Right lobe of liver (tissue), 4 donors: Measurements from ENCODE around the gene MDFIC.

ENCODE experiments used
- POLR2A ChIP-seq: fragments of 450-650 bp; IDR thresholded peaks from one replicate; pipeline ENCODE4 v1.6.1; 2017; ENCODE audit warnings: antibody characterized with exemption, mild to moderate bottlenecking
- TF ChIP-seq, protein P1 (sequence below), 4 donors: fragments of 200-600 bp in 3 of 4; fragments of 450-650 bp in 1 of 4; IDR thresholded peaks; one replicate each; pipeline versions ENCODE4 v1.5.1 to v1.8.0; 2016 to 2022; ENCODE audit warnings: antibody characterized with exemption in 4 of 4, mild to moderate bottlenecking in 2 of 4
- donor health status: DM: no; HTN: no; CAD: no.
- donor health status: DM: no; HTN: no; CAD: no.
- donor health status: DM: no; HTN: yes; CAD: no.

DNA sequence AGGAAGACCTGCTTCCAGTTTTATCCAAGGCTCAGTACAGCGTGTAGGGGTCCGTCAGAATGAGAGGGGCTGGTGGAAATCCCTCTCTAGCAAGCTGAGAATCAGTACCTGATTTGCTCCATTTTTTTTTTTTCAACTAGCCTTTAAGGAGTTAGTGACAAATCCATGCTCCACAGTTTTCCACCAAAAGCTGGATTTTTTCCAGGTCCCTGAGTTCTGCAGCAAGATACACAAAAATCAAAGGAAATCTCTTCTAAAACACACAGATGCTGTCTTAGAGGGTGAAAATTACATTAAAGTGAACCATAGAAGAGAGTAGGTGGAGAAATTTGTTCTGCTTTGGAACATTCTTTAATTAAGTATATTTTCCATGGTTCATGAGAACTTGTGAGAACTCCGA, 30.4 kb downstream of the MDFIC start:
- TF ChIP-seq, protein P1, sequence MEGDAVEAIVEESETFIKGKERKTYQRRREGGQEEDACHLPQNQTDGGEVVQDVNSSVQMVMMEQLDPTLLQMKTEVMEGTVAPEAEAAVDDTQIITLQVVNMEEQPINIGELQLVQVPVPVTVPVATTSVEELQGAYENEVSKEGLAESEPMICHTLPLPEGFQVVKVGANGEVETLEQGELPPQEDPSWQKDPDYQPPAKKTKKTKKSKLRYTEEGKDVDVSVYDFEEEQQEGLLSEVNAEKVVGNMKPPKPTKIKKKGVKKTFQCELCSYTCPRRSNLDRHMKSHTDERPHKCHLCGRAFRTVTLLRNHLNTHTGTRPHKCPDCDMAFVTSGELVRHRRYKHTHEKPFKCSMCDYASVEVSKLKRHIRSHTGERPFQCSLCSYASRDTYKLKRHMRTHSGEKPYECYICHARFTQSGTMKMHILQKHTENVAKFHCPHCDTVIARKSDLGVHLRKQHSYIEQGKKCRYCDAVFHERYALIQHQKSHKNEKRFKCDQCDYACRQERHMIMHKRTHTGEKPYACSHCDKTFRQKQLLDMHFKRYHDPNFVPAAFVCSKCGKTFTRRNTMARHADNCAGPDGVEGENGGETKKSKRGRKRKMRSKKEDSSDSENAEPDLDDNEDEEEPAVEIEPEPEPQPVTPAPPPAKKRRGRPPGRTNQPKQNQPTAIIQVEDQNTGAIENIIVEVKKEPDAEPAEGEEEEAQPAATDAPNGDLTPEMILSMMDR (IDR thresholded peaks at IDR 0.05): no peak
- no peak for TF ChIP-seq POLR2A
